ENCODE data around the gene HAPLN2. TPM values are rescaled to one million over a fixed set of nuclear protein-coding genes. Genes with fewer than 3 reads are reported as not detected.

HAPLN2 gene
- polyA plus RNA-seq, 1 donor (not counting 4 experiments of a cell fraction or from before 2014, with no cell fraction given), result not detected

DNA sequence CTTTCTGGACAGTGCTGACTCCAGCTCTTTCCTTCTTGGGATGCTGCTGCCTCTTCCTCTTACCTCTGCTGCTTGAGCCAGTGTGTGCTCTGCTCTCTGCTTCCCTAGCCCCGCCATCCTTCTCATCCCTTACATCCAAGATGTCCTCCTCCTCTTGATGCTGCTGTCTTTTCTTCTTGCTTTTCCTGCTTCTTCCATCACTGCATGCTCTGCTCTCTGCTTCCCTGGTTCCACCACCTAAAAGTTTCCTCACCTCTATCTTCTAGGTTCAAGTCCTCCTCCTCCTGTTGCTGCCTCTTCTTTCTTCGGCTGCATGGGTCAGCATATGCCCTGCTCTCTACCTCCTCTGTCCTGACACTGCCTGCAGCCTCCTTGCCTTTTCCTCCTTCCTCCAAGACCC is 24.2 kb upstream of the HAPLN2 start:
- H3K4me2 ChIP-seq (ENCODE audit: control insufficient read depth, extremely low read depth, insufficient read depth, low read depth, low read length), result no peak overlapping the region
- no peaks in the 10 kb centered on the region for H3K27me3 ChIP-seq (ENCODE audit: control insufficient read depth, extremely low read depth, insufficient read depth, low read length)
- no peak overlapping the region for H3K4me3 ChIP-seq (ENCODE audit: control insufficient read depth in 2 of 3, extremely low read depth in 1 of 3, insufficient read depth in 2 of 3, low read depth in 1 of 3, low read length in 3 of 3)
- H3K9ac ChIP-seq (ENCODE audit: control insufficient read depth, extremely low read depth, insufficient read depth, low read length), result no peak overlapping the region
- no peak for FAIRE-seq
- TF ChIP-seq CTCF (optimal IDR thresholded peaks at IDR 0.05 in 1 of 3, IDR thresholded peaks at IDR 0.05 in 1 of 3, conservative IDR thresholded peaks at IDR 0.05 in 1 of 3; ENCODE audit: extremely low read depth in 1 of 3, insufficient read depth in 2 of 3, low read length in 3 of 3) (no peak), EZH2 (IDR thresholded peaks at IDR 0.05; ENCODE audit: low read length) (no peak)
- DNase-seq (ENCODE audit: low read depth, low spot score), result no peak
- H4K20me1 ChIP-seq (ENCODE audit: control insufficient read depth, extremely low read depth, insufficient read depth, low read length), result no peaks in the 10 kb centered on the region
- H3K9me3 ChIP-seq (ENCODE audit: control insufficient read depth, low read depth, low read length), result no peaks in the 10 kb centered on the region
- no peak overlapping the region for H2AFZ ChIP-seq (ENCODE audit: control insufficient read depth, low read length)
- dilution Hi-C loops (cut with MboI; ENCODE audit: extremely low pct_ligation_motif_present, low sequenced_read_pairs), result no loop called here
- H3K36me3 ChIP-seq (ENCODE audit: control insufficient read depth in 2 of 2, extremely low read depth in 1 of 2, insufficient read depth in 2 of 2, low read length in 2 of 2), result peaks cover 43 to 45% of the 10 kb centered on the region in 2 experiments
- H3K4me1 ChIP-seq (ENCODE audit: control insufficient read depth, extremely low read depth, insufficient read depth, low read length), result peaks cover 18% of the 10 kb centered on the region
- peaks cover 23% of the 10 kb centered on the region for H3K79me2 ChIP-seq (ENCODE audit: control insufficient read depth, insufficient read depth, low read length)
- H3K9me1 ChIP-seq (ENCODE audit: control insufficient read depth, extremely low read depth, insufficient read depth, low read length), result no peaks in the 10 kb centered on the region
- no peak overlapping the region for H3K27ac ChIP-seq (ENCODE audit: control insufficient read depth, insufficient read depth, low read length)

- dilution Hi-C loops (cut with MboI; ENCODE audit: extremely low pct_ligation_motif_present, low sequenced_read_pairs), result no loop called here
- Histone ChIP-seq H4K20me1 (ENCODE audit: control insufficient read depth, extremely low read depth, insufficient read depth, low read length) (no peaks in the 10 kb centered on the region), H2AFZ (ENCODE audit: control insufficient read depth, low read length) (no peak overlapping the region), H3K9me1 (ENCODE audit: control insufficient read depth, extremely low read depth, insufficient read depth, low read length) (no peaks in the 10 kb centered on the region), H3K79me2 (ENCODE audit: control insufficient read depth, insufficient read depth, low read length) (peaks cover 35% of the 10 kb centered on the region), H3K4me3 (ENCODE audit: control insufficient read depth in 2 of 3, extremely low read depth in 1 of 3, insufficient read depth in 2 of 3, low read depth in 1 of 3, low read length in 3 of 3) (no peak overlapping the region), H3K4me2 (ENCODE audit: control insufficient read depth, extremely low read depth, insufficient read depth, low read depth, low read length) (no peak overlapping the region), H3K27ac (ENCODE audit: control insufficient read depth, insufficient read depth, low read length) (no peak overlapping the region), H3K36me3 (ENCODE audit: control insufficient read depth in 2 of 2, extremely low read depth in 1 of 2, insufficient read depth in 2 of 2, low read length in 2 of 2) (peaks cover 43 to 45% of the 10 kb centered on the region in 2 experiments), H3K9me3 (ENCODE audit: control insufficient read depth, low read depth, low read length) (no peaks in the 10 kb centered on the region), H3K27me3 (ENCODE audit: control insufficient read depth, extremely low read depth, insufficient read depth, low read length) (no peaks in the 10 kb centered on the region), H3K9ac (ENCODE audit: control insufficient read depth, extremely low read depth, insufficient read depth, low read length) (no peak overlapping the region), H3K4me1 (ENCODE audit: control insufficient read depth, extremely low read depth, insufficient read depth, low read length) (peaks cover 17% of the 10 kb centered on the region)
- DNase-seq (ENCODE audit: low read depth, low spot score) (no peak), FAIRE-seq (no peak)
- no peak for TF ChIP-seq CTCF (optimal IDR thresholded peaks at IDR 0.05 in 1 of 3, IDR thresholded peaks at IDR 0.05 in 1 of 3, conservative IDR thresholded peaks at IDR 0.05 in 1 of 3; ENCODE audit: extremely low read depth in 1 of 3, insufficient read depth in 2 of 3, low read length in 3 of 3)
- no peak for TF ChIP-seq EZH2 (IDR thresholded peaks at IDR 0.05; ENCODE audit: low read length)
Measured at GRCh38 chr1:156596426-156596825, 22.8 kb upstream of the HAPLN2 start.

Data from keratinocyte (primary cell).